Smooth muscle cell (in vitro differentiated cells): ENCODE results near the gene DTNB. TPM values are rescaled to one million over a fixed set of nuclear protein-coding genes. Genes with fewer than 3 reads are reported as not detected.

Experiments used
- DNase-seq: peaks from one replicate; lab custom pipeline; 2025; ENCODE audit not compliant: unreplicated experiment; lab: John Stamatoyannopoulos, UW
- H2AFZ ChIP-seq: fragments of 200-600 bp; sonication (generic); 2 replicates; pipeline ENCODE4 v1.6.0; 2016; ENCODE audit warnings: antibody characterized with exemption, low read depth, mild to moderate bottlenecking
- H3F3A ChIP-seq: fragments of 200-600 bp; sonication (generic); 2 replicates; pipeline ENCODE4 v1.6.0; 2017; ENCODE audit warnings: antibody characterized with exemption, low read depth
- H3K27ac ChIP-seq: fragments of 200-600 bp; sonication (generic); 2 replicates; pipeline ENCODE4 v1.5.1; 2016; ENCODE audit warnings: low read depth, mild to moderate bottlenecking
- H3K27me3 ChIP-seq: fragments of 200-600 bp; sonication (generic); 2 replicates; pipeline ENCODE4 v1.6.1; 2016; ENCODE audit warnings: low read depth, mild to moderate bottlenecking
- H3K36me3 ChIP-seq: fragments of 200-600 bp; sonication (generic); 2 replicates; pipeline ENCODE4 v1.5.1; 2016; ENCODE audit warnings: low read depth
- H3K4me1 ChIP-seq: fragments of 200-600 bp; sonication (generic); 2 replicates; pipeline ENCODE4 v1.5.1; 2016; ENCODE audit warnings: low read depth
- H3K4me2 ChIP-seq: fragments of 200-600 bp; sonication (generic); 2 replicates; pipeline ENCODE4 v1.6.0; 2016; ENCODE audit warnings: mild to moderate bottlenecking
- H3K4me3 ChIP-seq: fragments of 200-600 bp; sonication (generic); 2 replicates; pipeline ENCODE4 v1.5.1; 2016; ENCODE audit warnings: mild to moderate bottlenecking
- H3K79me2 ChIP-seq: fragments of 200-600 bp; sonication (generic); 2 replicates; pipeline ENCODE4 v1.6.0; 2016; ENCODE audit warnings: low read depth, mild to moderate bottlenecking
- H3K9ac ChIP-seq: fragments of 200-600 bp; sonication (generic); 2 replicates; pipeline ENCODE4 v1.6.0; 2016; ENCODE audit warnings: low read depth
- H3K9me3 ChIP-seq: fragments of 200-600 bp; sonication (generic); replicated peaks from 2 replicates; pipeline ENCODE4 v1.5.1; 2016; ENCODE audit warnings: low read depth
- H4K20me1 ChIP-seq: fragments of 200-600 bp; sonication (generic); 2 replicates; pipeline ENCODE4 v1.6.0; 2016; ENCODE audit warnings: low read depth
- WGBS: methylation state at CpG from one replicate; pipeline ENCODE4 v1.1.7; 2016; ENCODE audit warnings: low lambda C conversion rate; 5-methylcytosine and 5-hydroxymethylcytosine counted together
- polyA plus RNA-seq: library from polyadenylated mRNA; unstranded; fragments of >200 nt; fragmentation: Nextera tagmentation; extraction: Ambion mirVana; gene quantifications from 2 replicates; pipeline ENCODE4 v1.2.1, GENCODE V29; 2016
- total RNA-seq: library from RNA; depleted of rRNA; stranded (reverse); fragments of >200 nt; gene quantifications from 2 replicates; pipeline ENCODE4 v1.2.3, GENCODE V29; 2014
- TF ChIP-seq, protein P1 (sequence below): fragments of 200-600 bp; sonication (generic); IDR thresholded peaks from 2 replicates; pipeline ENCODE4 v1.5.1; 2017; ENCODE audit warnings: borderline replicate concordance, mild to moderate bottlenecking, antibody characterized with exemption; ENCODE audit not compliant: insufficient read depth, poor library complexity, severe bottlenecking

Gene DTNB
- total and polyA plus RNA-seq, 2 experiments from 2014 or later: 4.9 to 5.4 TPM

GRCh38 chr2:25338401-25338800 is 335.0 kb downstream of the DTNB start:
- no peaks in the 10 kb centered on the region for H3K4me1 ChIP-seq
- H3K27ac ChIP-seq: no peak overlapping the region
- H3K9me3 ChIP-seq: no peaks in the 10 kb centered on the region
- H3K27me3 ChIP-seq: no peaks in the 10 kb centered on the region
- TF ChIP-seq, protein P1, sequence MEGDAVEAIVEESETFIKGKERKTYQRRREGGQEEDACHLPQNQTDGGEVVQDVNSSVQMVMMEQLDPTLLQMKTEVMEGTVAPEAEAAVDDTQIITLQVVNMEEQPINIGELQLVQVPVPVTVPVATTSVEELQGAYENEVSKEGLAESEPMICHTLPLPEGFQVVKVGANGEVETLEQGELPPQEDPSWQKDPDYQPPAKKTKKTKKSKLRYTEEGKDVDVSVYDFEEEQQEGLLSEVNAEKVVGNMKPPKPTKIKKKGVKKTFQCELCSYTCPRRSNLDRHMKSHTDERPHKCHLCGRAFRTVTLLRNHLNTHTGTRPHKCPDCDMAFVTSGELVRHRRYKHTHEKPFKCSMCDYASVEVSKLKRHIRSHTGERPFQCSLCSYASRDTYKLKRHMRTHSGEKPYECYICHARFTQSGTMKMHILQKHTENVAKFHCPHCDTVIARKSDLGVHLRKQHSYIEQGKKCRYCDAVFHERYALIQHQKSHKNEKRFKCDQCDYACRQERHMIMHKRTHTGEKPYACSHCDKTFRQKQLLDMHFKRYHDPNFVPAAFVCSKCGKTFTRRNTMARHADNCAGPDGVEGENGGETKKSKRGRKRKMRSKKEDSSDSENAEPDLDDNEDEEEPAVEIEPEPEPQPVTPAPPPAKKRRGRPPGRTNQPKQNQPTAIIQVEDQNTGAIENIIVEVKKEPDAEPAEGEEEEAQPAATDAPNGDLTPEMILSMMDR: no peak
- H3K9ac ChIP-seq: no peak overlapping the region
- 87% methylated on average over 13 of the region's 13 CpGs for WGBS
- H3K36me3 ChIP-seq: no peaks in the 10 kb centered on the region
- peaks cover 71% of the 10 kb centered on the region for H4K20me1 ChIP-seq
- no peak overlapping the region for H2AFZ ChIP-seq
- DNase-seq: no peak
- no peaks in the 10 kb centered on the region for H3F3A ChIP-seq
- no peak overlapping the region for H3K4me3 ChIP-seq
- no peak overlapping the region for H3K4me2 ChIP-seq
- peaks cover 47% of the 10 kb centered on the region for H3K79me2 ChIP-seq

DNA sequence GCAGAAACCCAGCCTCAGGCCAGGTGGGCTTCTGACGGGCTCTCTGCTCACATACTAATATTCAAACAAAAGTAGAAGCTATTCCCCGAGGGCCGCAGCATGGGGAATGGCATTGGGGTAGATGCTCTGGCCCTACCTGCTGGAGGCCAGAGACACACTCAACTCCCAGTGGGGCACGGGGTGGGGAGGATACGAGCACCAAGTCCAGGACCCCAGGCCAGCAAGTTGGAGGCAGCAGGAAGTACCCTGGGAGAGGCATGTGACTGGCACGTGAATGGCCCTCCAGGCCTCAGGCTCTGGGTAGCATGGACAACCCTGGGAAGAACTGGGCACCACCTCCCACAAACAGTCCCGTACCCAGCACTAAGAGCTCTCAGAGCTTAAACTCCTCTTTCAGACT is 335.5 kb downstream of the DTNB start:
- no peaks in the 10 kb centered on the region for H3K36me3 ChIP-seq
- no peak overlapping the region for H3K4me3 ChIP-seq
- no peak for DNase-seq
- no peak overlapping the region for H3K27ac ChIP-seq
- H3K9ac ChIP-seq: no peak overlapping the region
- H3K4me2 ChIP-seq: no peak overlapping the region
- H3K9me3 ChIP-seq: no peaks in the 10 kb centered on the region
- WGBS: 97% methylated on average over 7 of the region's 7 CpGs
- peaks cover 76% of the 10 kb centered on the region for H4K20me1 ChIP-seq
- no peaks in the 10 kb centered on the region for H3K27me3 ChIP-seq
- H2AFZ ChIP-seq: no peak overlapping the region
- peaks cover 49% of the 10 kb centered on the region for H3K79me2 ChIP-seq
- TF ChIP-seq, protein P1: no peak
- no peaks in the 10 kb centered on the region for H3K4me1 ChIP-seq
- H3F3A ChIP-seq: no peaks in the 10 kb centered on the region

DNA sequence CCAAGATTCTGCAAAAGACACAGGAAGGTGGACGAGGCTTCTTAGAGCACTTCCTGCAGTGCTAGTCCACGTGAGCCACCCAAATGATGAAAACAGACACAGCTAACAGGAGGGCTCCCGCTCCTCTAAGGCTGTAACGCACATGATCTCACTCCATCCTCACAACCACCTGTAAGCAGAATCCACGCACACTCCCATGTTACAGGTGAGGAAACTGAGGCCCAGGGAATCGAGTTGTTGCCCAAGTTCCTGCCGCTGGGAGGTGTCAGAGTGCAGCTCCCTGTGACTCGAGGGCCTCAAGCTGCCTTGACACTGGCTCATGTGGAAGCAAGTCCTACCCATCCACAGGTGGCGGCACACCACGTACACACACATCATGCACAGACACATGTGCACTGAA is 336.1 kb downstream of the DTNB start:
- H3K4me3 ChIP-seq: no peak overlapping the region
- TF ChIP-seq, protein P1: no peak
- no peaks in the 10 kb centered on the region for H3K9me3 ChIP-seq
- peaks cover 82% of the 10 kb centered on the region for H4K20me1 ChIP-seq
- no peaks in the 10 kb centered on the region for H3F3A ChIP-seq
- H2AFZ ChIP-seq: no peak overlapping the region
- 89% methylated on average over 10 of the region's 10 CpGs for WGBS
- H3K36me3 ChIP-seq: no peaks in the 10 kb centered on the region
- peaks cover 55% of the 10 kb centered on the region for H3K79me2 ChIP-seq
- no peak overlapping the region for H3K27ac ChIP-seq
- no peak for DNase-seq
- no peak overlapping the region for H3K9ac ChIP-seq
- no peak overlapping the region for H3K4me2 ChIP-seq
- H3K4me1 ChIP-seq: no peaks in the 10 kb centered on the region
- H3K27me3 ChIP-seq: no peaks in the 10 kb centered on the region

- Histone ChIP-seq H3K4me1 (no peaks in the 10 kb centered on the region), H3K4me3 (no peak overlapping the region), H3F3A (no peaks in the 10 kb centered on the region), H3K36me3 (no peaks in the 10 kb centered on the region), H4K20me1 (peaks cover 91% of the 10 kb centered on the region), H3K27me3 (no peaks in the 10 kb centered on the region), H3K9me3 (no peaks in the 10 kb centered on the region), H3K27ac (no peak overlapping the region), H2AFZ (no peak overlapping the region), H3K4me2 (no peak overlapping the region), H3K79me2 (peaks cover 56% of the 10 kb centered on the region), H3K9ac (no peak overlapping the region)
- TF ChIP-seq, protein P1: no peak
- WGBS: 75% methylated on average over 6 of the region's 10 CpGs
- DNase-seq: no peak
Measured at GRCh38 chr2:25336383-25336841, 337.0 kb downstream of the DTNB start.
